ENCODE measurements around the gene TFF2.

TFF2 gene

GRCh38 chr21:42384156-42384945, 33.6 kb upstream of the TFF2 start:
- DNase-seq (ENCODE audit: low read depth, low spot score) = no peak

- no peak for DNase-seq (ENCODE audit: low read depth, low spot score)
Observed at GRCh38 chr21:42383331-42383730, 32.5 kb upstream of the TFF2 start.

- DNase-seq (ENCODE audit: low read depth, low spot score) = no peak
Observed at GRCh38 chr21:42382915-42383314, 32.1 kb upstream of the TFF2 start.

GRCh38 chr21:42381347-42381984, 30.7 kb upstream of the TFF2 start:
- DNase-seq (ENCODE audit: low read depth, low spot score) = no peak

- DNase-seq (ENCODE audit: low read depth, low spot score) = no peak
Observed at GRCh38 chr21:42379426-42380215, 28.8 kb upstream of the TFF2 start.

- no peak for DNase-seq (ENCODE audit: low read depth, low spot score)
Observed at GRCh38 chr21:42378418-42378817, 27.6 kb upstream of the TFF2 start.

- no peak for DNase-seq (ENCODE audit: low read depth, low spot score)
Observed at GRCh38 chr21:42377951-42378340, 27.2 kb upstream of the TFF2 start.

GRCh38 chr21:42377211-42377950, 26.6 kb upstream of the TFF2 start:
- DNase-seq (ENCODE audit: low read depth, low spot score) = no peak

GRCh38 chr21:42376338-42376982, 25.7 kb upstream of the TFF2 start:
- DNase-seq (ENCODE audit: low read depth, low spot score) = no peak

- DNase-seq (ENCODE audit: low read depth, low spot score) = no peak
Observed at GRCh38 chr21:42375966-42376337, 25.2 kb upstream of the TFF2 start.

- DNase-seq (ENCODE audit: low read depth, low spot score) = no peak
Observed at GRCh38 chr21:42375506-42375905, 24.7 kb upstream of the TFF2 start.

- no peak for DNase-seq (ENCODE audit: low read depth, low spot score)
Observed at GRCh38 chr21:42374864-42375499, 24.2 kb upstream of the TFF2 start.

- DNase-seq (ENCODE audit: low read depth, low spot score) = no peak
Observed at GRCh38 chr21:42374457-42374856, 23.7 kb upstream of the TFF2 start.

GRCh38 chr21:42373908-42374455, 23.2 kb upstream of the TFF2 start:
- DNase-seq (ENCODE audit: low read depth, low spot score) = no peak

GRCh38 chr21:42373196-42373907, 22.6 kb upstream of the TFF2 start:
- DNase-seq (ENCODE audit: low read depth, low spot score) = no peak

GRCh38 chr21:42370894-42371654, 20.3 kb upstream of the TFF2 start:
- DNase-seq (ENCODE audit: low read depth, low spot score) = no peak

- no peak for DNase-seq (ENCODE audit: low read depth, low spot score)
Observed at GRCh38 chr21:42369821-42370220, 19.0 kb upstream of the TFF2 start.

GRCh38 chr21:42367367-42368165, 16.8 kb upstream of the TFF2 start:
- no peak for DNase-seq (ENCODE audit: low read depth, low spot score)

Measured in brain pericyte (primary cell).